Measurements from ENCODE around the gene VASP.

DNA sequence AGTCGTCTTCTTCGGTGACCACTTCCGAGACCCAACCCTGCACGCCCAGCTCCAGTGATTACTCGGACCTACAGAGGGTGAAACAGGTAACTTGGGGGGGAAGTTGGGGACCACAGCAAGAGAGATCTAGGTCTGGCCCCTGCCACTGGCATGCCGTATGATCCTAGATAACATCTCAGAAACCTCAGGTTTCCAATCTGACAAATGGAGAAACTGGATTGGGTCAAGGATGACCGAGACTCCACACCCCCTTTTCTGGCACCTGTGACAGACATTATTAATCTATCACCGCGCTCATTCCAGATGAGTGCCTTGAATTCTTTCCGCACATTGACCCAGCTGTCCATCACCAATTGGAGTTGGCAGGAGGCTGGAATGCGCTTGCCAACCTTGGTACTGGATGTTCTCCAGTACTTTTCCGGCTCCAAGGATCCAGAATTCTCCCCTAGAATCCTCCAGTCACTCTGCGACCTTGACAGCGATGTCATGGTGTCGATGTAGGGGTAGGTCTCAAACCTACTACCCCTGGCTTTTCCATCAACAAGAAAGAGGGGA lies 17.4 kb downstream of the VASP start:
- TF ChIP-seq, protein P1, sequence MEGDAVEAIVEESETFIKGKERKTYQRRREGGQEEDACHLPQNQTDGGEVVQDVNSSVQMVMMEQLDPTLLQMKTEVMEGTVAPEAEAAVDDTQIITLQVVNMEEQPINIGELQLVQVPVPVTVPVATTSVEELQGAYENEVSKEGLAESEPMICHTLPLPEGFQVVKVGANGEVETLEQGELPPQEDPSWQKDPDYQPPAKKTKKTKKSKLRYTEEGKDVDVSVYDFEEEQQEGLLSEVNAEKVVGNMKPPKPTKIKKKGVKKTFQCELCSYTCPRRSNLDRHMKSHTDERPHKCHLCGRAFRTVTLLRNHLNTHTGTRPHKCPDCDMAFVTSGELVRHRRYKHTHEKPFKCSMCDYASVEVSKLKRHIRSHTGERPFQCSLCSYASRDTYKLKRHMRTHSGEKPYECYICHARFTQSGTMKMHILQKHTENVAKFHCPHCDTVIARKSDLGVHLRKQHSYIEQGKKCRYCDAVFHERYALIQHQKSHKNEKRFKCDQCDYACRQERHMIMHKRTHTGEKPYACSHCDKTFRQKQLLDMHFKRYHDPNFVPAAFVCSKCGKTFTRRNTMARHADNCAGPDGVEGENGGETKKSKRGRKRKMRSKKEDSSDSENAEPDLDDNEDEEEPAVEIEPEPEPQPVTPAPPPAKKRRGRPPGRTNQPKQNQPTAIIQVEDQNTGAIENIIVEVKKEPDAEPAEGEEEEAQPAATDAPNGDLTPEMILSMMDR (conservative IDR thresholded peaks at IDR 0.05 in 1 of 2, IDR thresholded peaks at IDR 0.05 in 1 of 2; ENCODE audit: low read depth in 1 of 2, low read length in 2 of 2) = no peak
- TF ChIP-seq EZH2 (IDR thresholded peaks at IDR 0.05; ENCODE audit: low read length, missing control alignments) = no peak

Measured in fibroblast of lung (primary cell).